ENCODE measurements around the gene PGK2. TPM values are rescaled to one million over a fixed set of nuclear protein-coding genes. Genes with fewer than 3 reads are reported as not detected.

The PGK2 gene
- total RNA-seq, 1 experiment from 2014 or later: not detected

DNA sequence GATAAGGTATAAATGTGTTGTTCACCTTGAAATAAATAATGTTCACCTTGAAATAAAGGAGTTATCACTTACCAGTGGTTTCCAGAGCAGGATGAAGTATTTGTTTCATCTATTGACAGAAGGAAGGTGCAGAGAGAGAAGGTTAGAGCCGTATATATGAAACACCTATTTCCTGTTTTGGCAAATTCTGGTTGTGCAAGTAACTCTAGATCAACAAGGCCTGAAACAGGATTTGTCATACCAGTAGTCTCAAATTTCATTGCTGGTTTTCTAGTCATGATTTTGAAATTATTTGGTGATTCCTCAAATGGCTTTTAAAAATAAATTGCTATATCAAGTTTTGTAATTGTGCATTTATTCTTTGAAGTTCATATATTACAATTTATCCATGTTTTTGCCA, 42.8 kb downstream of the PGK2 start, which contains the start of gene CRISP3:
TSS of gene CRISP3 (minus strand) at position 130 of the 400 bp plus-strand sequence. CDS start at position 109, 21 bp downstream.
- Histone ChIP-seq H4K20me1 (ENCODE audit: control insufficient read depth, insufficient read depth, insufficient read length) (no peaks in the 10 kb centered on the region), H2BK5ac (ENCODE audit: insufficient read length, low read length) (no peak within 1 kb of the TSS), H3K9ac (ENCODE audit: extremely low read depth, insufficient read length, low read length) (no peak within 1 kb of the TSS), H3K4me1 (ENCODE audit: insufficient read depth, low read length) (no peaks in the 10 kb centered on the region), H3K14ac (ENCODE audit: insufficient read depth, low read length) (no peak within 1 kb of the TSS), H3K18ac (ENCODE audit: insufficient read length, low read depth, low read length) (no peak within 1 kb of the TSS), H3K23me2 (ENCODE audit: insufficient read length, low read depth, low read length, poor library complexity, severe bottlenecking) (no peaks in the 10 kb centered on the region), H2BK15ac (ENCODE audit: low read depth, low read length) (no peak within 1 kb of the TSS), H2BK20ac (ENCODE audit: low read depth, low read length, poor library complexity, severe bottlenecking) (no peak within 1 kb of the TSS), H2AK5ac (ENCODE audit: insufficient read length, low read length) (no peak within 1 kb of the TSS), H2AFZ (ENCODE audit: low read length) (no peak within 1 kb of the TSS), H3K23ac (ENCODE audit: insufficient read length, low read depth, low read length) (no peak within 1 kb of the TSS), H3K79me1 (ENCODE audit: insufficient read depth, low read depth, low read length, poor library complexity, severe bottlenecking) (no peaks in the 10 kb centered on the region), H3K4me2 (ENCODE audit: insufficient read depth, insufficient read length, low read length) (no peak within 1 kb of the TSS), H4K5ac (ENCODE audit: insufficient read length, low read depth, low read length) (no peak within 1 kb of the TSS), H3K79me2 (ENCODE audit: insufficient read depth, low read length) (no peaks in the 10 kb centered on the region), H2BK120ac (ENCODE audit: low read depth, low read length, poor library complexity, severe bottlenecking) (no peak within 1 kb of the TSS), H2BK12ac (ENCODE audit: insufficient read length, low read depth, low read length) (no peak within 1 kb of the TSS), H3K56ac (ENCODE audit: insufficient read length, low read depth, low read length) (no peak within 1 kb of the TSS), H3K27me3 (ENCODE audit: insufficient read depth, low read length) (no peaks in the 10 kb centered on the region), H3K9me3 (ENCODE audit: control insufficient read depth, low read depth, low read length) (no peaks in the 10 kb centered on the region), H3K27ac (ENCODE audit: insufficient read length, low read depth, low read length) (no peak within 1 kb of the TSS), H4K8ac (replicated peaks; ENCODE audit: insufficient read length, low read depth, low read length) (no peak within 1 kb of the TSS), H4K91ac (ENCODE audit: insufficient read length, low read depth, low read length) (no peak within 1 kb of the TSS), H3T11ph (ENCODE audit: low read length) (no peak within 1 kb of the TSS), H3K4ac (ENCODE audit: low read depth, low read length) (no peak within 1 kb of the TSS)
- Mint-ChIP-seq H3K4me1 (no peaks in the 10 kb centered on the region), H3K27me3 (ENCODE audit: low read depth) (no peaks in the 10 kb centered on the region; the same call in 1 of the 2 replicates), H3K4me3 (no peak within 1 kb of the TSS), H3K9me3 (no peaks in the 10 kb centered on the region), H3K36me3 (ENCODE audit: insufficient read depth in 1 of 3, low read depth in 3 of 3) (no peaks in the 10 kb centered on the region), H3K27ac (no peak within 1 kb of the TSS)
- TF ChIP-seq, protein P1, sequence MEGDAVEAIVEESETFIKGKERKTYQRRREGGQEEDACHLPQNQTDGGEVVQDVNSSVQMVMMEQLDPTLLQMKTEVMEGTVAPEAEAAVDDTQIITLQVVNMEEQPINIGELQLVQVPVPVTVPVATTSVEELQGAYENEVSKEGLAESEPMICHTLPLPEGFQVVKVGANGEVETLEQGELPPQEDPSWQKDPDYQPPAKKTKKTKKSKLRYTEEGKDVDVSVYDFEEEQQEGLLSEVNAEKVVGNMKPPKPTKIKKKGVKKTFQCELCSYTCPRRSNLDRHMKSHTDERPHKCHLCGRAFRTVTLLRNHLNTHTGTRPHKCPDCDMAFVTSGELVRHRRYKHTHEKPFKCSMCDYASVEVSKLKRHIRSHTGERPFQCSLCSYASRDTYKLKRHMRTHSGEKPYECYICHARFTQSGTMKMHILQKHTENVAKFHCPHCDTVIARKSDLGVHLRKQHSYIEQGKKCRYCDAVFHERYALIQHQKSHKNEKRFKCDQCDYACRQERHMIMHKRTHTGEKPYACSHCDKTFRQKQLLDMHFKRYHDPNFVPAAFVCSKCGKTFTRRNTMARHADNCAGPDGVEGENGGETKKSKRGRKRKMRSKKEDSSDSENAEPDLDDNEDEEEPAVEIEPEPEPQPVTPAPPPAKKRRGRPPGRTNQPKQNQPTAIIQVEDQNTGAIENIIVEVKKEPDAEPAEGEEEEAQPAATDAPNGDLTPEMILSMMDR (conservative IDR thresholded peaks at IDR 0.05): no peak
- DNase-seq: no peak
- WGBS (ENCODE audit: extremely low coverage, insufficient read length, low lambda C conversion rate): no CpG with 5 or more reads among the region's 1 CpG
